ENCODE data around the gene SKAP2. TPM values are rescaled to one million over a fixed set of nuclear protein-coding genes. Genes with fewer than 3 reads are reported as not detected.

SKAP2 gene
- total RNA-seq, 1 donor = 10.4 TPM

GRCh38 chr7:26694141-26694540, 170.2 kb downstream of the SKAP2 start:
- H3K4me3 ChIP-seq (ENCODE audit: low read depth, low read length) = no peak overlapping the region
- no peak for DNase-seq (ENCODE audit: low read depth)
- TF ChIP-seq CTCF (IDR thresholded peaks at IDR 0.05; ENCODE audit: insufficient read depth, low read depth, low read length) = no peak

- no peak overlapping the region for H3K4me3 ChIP-seq (ENCODE audit: low read depth, low read length)
- no peak for DNase-seq (ENCODE audit: low read depth)
- no peak for TF ChIP-seq CTCF (IDR thresholded peaks at IDR 0.05; ENCODE audit: insufficient read depth, low read depth, low read length)
These were observed 172.5 kb downstream of the SKAP2 start for GRCh38 chr7:26691886-26692285.

GRCh38 chr7:26691406-26691805, 173.0 kb downstream of the SKAP2 start:
- DNase-seq (ENCODE audit: low read depth) = no peak
- H3K4me3 ChIP-seq (ENCODE audit: low read depth, low read length) = no peak overlapping the region
- no peak for TF ChIP-seq CTCF (IDR thresholded peaks at IDR 0.05; ENCODE audit: insufficient read depth, low read depth, low read length)

- TF ChIP-seq CTCF (IDR thresholded peaks at IDR 0.05; ENCODE audit: insufficient read depth, low read depth, low read length) = no peak
These were observed 174.1 kb downstream of the SKAP2 start for GRCh38 chr7:26690135-26690805.

GRCh38 chr7:26688936-26689506, 175.4 kb downstream of the SKAP2 start:
- TF ChIP-seq CTCF (IDR thresholded peaks at IDR 0.05; ENCODE audit: insufficient read depth, low read depth, low read length) = no peak
- no peak for DNase-seq (ENCODE audit: low read depth)
- no peak overlapping the region for H3K4me3 ChIP-seq (ENCODE audit: low read depth, low read length)

More at GRCh38 chr7:26690135-26690805, 174.1 kb downstream of the SKAP2 start:
- H3K4me3 ChIP-seq (ENCODE audit: low read depth, low read length) = no peak overlapping the region
- DNase-seq (ENCODE audit: low read depth) = no peak

- H3K4me3 ChIP-seq (ENCODE audit: low read depth, low read length) = no peak overlapping the region
- no peak for DNase-seq (ENCODE audit: low read depth)
- no peak for TF ChIP-seq CTCF (IDR thresholded peaks at IDR 0.05; ENCODE audit: insufficient read depth, low read depth, low read length)
These were observed 176.0 kb downstream of the SKAP2 start for GRCh38 chr7:26688388-26688787.
